Globus pallidus (tissue), 1 donor: Measurements from ENCODE around the gene RAP2C.
"Not testable (repeated sequence)": the region's sequence is repeated elsewhere in the genome, so short reads cannot be mapped to it uniquely, and the experiment has no call there.

Experiments used
- DNase-seq: peaks from one replicate; pipeline ENCODE4 v3.0.0-alpha.2; 2015; ENCODE audit warnings: low spot score

The RAP2C gene

DNA sequence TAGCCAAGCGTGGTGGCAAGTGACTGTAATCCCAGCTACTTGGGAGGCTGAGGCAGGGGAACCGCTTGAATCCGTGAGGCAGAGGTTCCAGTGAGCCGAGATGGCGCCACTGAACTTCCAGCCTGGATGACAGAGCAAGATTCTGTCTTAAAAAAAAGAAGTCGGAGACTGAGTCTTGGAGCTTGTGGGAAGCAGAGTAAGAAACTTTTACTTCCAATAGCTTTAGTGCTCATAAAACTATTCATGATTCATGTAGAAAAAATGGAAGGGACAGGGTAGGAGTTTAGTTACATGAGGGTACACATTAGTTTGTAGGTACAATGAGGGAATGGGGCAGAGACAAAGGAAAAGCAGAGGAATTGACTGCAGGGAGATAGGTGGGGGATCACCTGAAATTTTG lies 19.3 kb downstream of the RAP2C start:
- DNase-seq, result no peak

DNA sequence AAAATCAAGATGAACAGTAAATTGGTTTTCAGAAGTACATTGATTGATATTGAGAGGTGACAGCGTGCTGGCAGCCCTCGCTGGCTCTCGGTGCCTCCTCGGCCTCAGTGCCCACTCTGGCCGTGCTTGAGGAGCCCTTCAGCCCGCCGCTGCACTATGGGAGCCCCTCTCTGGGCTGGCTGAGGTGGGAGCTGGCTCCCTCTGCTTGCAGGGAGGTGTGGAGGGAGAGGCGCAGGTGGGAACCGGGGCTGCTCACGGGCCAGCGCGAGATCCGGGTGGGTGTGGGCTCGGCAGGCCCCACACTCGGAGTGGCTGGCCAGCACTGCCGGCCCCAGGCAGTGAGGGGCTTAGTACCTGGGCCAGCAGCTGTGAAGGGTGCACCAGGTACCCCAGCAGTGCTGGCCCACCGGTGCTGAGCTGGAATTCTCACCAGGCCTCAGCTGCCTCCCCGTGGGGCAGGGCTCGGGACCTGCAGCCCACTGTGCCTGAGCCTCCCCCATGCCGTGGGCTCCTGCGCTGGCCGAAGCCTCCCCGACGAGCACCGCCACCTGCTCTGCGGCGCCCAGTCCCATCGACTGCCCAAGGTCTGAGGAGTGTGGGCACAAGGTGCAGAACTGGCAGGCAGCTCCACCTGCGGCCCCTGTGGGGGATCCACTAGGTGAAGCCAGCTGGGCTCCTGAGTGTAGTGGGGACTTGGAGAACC lies 25.2 kb downstream of the RAP2C start:
- DNase-seq, result no peak

DNA sequence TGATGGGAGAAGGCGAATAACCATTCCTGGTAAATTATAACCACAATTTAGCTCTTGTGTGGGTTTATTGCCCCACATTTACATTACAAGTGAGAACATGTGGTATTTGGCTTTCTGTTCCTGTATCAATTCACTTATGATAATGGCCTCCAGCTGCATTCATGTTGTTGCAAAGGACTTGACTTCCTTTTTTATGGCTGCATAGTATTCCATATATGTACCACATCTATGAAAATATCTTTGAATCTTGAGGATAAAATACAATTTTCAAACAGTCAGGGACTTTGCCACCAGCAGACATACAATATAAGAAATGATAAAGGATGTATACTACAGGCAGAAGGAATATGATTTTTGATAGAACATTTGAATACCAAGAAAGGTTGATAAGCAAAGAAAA lies 27.3 kb downstream of the RAP2C start:
- DNase-seq, result no peak

DNA sequence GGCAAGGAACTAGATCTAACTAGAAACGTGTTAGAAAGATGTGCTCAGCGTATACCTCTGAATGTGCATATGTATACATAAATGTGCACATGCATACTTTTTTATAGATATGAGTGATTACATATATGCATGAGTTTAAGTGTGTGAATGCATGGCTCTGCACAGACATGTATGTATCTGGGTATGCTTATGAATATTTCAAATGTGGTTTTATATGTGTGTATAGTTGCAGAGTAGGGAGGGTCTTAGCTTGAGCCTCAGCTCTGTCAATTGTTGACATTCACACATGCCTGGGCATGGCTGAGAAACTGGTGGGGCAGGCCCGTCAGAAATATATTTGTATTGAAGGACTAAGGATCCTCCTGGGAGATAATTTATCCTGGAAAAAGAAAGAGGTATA lies 31.1 kb downstream of the RAP2C start:
- DNase-seq, result no peak

DNA sequence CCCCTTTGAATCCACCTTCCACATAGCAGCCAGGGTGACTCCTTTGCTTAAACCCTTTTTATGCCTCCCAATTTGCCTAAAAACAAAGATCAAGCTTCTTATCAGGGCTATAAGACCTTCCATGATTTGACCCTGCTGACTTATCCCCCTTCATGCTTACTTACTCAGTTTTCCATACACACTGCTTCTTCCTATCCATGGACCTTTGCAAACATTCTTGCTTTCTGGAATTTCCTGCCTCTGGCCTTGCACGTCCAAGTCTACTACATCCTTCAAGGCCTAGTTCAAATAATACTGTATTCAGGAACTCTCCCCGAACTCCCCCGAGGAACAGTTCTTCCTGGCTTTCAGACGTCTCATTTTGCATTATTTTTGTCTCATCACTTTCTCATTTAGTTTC lies 31.8 kb downstream of the RAP2C start:
- no peak for DNase-seq

DNA sequence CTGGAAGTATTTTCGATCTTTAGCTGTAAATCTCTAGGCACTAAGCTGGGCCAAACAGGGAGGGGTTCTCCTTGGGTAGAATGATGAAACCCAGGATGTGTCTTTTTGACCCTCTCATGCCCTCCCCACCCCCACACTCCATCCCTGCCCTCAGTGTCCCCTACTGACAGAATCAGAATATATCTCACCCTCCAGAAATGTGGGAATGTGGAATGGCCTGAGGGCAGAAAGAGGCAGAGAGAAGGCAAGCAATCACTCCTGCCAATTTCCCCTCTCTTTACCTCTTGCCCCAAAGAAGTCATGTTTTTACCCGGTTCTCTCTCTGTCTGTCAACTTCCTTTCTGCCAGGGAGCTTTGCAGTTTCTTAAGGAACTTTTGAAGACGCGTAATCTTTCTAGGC lies 34.4 kb downstream of the RAP2C start:
- DNase-seq, result no peak

DNA sequence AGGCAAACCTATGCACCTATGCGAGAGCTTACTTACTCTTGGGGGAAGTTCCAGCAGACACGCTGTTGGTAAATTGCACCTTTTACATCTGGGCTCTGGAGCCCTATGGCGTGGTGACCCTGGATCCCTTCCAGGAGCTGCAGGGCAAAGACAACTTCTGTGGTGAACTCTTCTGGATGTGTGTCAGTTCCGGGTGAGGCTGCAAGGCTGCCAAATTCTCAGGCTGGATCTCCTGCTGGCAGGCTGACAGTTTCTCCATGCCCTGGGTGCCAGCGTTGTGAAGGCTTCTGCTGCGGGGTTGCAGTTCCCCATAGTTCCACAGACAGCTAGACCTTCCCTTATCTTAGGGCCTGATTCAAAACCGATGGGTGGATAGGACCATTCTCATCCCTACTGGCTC lies 37.9 kb downstream of the RAP2C start:
- peak; percentile 0 for DNase-seq

DNA sequence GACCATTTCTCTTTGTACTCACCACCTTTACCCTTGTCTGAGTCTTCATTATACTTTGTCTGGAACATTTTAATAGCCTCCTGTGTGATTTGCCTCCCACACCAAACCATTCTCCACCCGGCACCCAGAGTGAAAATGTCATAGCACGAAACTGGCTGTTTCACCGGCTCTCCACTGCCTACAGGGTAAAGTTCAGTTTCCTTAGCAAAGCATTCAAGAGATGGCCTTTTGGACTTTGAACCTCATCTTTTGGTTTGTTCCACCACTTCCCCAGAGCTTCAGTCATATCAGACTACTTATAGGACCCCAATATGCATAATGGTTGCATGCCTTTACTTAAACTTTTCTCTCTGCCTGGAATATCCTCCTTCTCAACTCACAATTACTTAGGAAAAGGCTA lies 38.3 kb downstream of the RAP2C start:
- DNase-seq, result no peak

DNA sequence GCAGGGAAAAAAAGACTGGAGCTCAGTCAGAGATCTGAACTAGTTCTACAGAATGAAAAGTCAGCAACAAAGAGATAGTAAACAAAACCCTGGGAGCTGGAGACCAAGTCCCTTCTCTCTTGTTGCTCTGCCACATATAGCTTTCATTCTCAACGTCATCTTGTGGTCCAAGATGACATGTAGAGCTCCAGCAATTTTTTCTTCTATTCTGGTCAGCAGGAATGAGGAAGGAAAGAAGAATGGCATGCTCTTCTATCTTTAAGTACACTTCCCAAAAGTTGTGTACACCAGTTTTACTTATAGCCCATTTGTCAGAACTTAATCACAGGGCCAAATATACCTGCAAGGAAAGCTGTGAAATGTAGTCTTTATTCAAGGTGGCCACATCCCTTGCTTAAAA lies 45.6 kb downstream of the RAP2C start:
- no peak for DNase-seq

DNA sequence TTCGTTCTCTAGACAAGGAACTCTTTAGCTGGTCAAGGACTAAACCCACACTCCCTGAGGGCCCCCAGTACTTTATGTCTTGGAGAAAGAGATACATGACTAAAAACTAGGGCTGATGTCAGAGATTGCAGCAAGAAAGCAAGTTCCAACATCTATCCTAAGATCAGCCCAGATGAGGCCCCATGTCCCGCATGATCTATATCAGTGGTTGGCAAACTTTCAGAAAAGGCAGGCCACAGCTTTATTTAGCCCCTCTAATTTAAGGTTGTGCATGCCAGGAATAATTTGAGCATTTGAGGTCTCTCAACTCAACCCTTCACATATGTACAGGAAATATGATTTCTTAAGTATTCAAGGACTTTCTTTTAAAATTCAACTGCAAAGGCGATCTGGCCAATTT lies 47.4 kb downstream of the RAP2C start:
- DNase-seq, result no peak

DNA sequence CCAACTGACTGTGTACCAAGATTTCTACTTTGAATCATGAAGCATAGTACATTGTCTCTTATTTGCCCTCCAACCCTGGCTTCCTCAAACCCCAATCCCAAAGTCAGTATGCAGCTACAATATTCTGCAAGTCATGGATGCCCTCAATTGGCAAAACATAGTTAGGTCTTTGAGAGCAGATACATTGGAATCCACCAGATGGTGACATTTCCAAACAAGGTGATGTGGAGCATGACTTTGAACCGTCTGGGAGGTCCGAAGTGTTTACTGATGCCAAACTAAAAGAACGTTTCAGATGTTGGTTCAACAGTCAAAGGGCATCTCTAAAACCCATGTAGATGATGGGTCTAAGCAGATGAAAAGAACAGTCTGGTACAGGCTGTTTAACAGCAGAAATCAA lies 47.8 kb downstream of the RAP2C start:
- no peak for DNase-seq

DNA sequence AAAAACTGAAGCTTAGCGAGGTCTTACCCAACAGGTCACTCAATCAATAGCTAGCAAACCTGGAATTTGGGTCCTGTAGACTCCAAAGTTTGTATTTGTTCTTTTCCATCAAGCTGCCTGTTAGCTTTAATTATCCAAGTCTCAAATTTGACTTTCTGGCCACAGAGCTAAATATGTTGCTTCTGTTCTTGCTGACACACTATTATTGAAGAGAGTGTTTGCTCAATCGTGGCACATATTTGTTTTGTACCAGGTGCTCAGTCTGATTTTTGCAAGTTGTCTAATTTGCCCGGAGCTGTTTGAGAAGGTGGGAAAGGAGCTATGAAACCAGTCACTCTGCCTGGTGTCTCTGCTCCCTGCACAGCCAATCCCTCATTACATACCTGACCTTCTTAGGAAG lies 49.7 kb downstream of the RAP2C start:
- no peak for DNase-seq

DNA sequence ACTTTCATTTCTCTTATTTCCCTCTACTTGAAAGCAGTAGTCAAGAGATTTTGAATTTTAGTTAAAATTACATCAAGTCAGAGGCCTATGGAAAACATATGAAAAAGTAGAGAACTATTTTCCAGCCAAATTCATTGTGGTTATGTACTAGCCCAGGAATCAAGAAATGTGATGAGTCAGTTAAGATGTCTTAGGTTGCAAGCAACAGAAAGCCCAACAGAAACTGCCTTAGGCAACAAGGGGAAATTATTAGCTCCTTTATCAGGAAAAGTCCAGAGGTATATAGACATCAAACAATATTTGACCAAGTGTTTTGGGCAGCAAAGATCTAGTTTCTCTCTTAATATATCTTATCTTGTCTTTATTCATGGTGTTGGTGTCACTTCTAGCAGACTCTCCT lies 53.6 kb downstream of the RAP2C start:
- DNase-seq, result no peak

DNA sequence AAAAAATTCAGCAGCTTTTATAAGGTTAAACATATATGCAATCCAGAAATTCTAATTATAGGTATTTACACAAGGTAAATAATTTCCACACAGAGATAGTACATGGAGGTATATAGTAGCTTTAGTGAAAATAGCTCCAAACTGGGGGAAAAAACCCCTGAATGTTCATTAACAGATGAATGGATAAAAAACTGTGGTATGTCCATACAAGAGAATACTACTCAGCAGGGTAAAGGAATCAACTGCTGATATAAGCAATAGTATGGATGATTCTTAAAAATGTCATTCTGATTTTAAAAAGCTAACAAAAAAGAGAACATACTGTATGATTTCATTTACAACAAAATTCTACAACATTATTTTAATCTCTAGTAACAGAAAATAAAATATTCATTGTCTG lies 54.2 kb downstream of the RAP2C start:
- DNase-seq, result no peak

DNA sequence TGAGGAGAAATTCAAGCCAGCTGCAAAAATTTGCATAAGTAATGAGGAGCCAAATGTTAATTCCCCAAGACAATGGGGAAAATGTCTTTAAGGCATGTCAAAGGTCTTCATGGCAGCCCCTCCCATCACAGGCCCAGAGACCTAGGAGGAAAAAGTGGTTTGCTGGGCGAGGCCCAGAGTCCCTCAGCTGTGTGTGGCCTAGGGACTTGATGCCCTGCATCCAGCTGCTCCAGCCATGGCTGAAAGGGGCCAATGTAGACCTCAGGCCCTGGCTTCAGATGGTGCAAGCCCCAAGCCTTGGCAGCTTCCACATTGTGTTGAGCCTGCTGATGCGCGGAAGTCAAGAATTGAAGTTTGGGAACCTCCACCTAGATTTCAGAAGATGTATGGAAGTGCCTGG lies 56.2 kb downstream of the RAP2C start:
- DNase-seq, result not testable (repeated sequence)

DNA sequence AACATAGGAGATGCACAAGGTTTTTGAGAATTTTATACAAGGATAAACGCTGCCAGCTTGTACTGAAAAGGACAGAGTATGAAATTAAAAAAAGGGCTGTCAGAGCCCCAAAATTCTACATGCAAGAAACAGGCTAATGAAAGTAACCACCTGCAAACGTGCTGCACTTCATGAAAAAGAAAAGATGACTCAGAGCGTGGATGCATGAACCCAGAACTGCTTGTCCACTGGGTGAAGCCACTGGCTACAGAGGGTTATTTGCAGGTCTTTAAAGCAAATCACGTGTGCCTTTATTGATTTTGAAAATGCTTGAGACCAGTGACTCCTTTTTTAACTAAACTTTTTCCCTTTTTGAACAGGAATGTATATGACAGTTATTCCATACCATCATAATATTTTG lies 66.1 kb downstream of the RAP2C start:
- DNase-seq, result no peak
